HG02759 (cell line): Measurements from ENCODE around the gene PCDHA9.
"Not testable (repeated sequence)": the region's sequence is repeated elsewhere in the genome, so short reads cannot be mapped to it uniquely, and the experiment has no call there.

Experiments used
- ATAC-seq: cut with Tn5 transposase; IDR thresholded peaks from one replicate; pipeline ENCODE4 v1.9.1; 2021; ENCODE audit warnings: mild to moderate bottlenecking, moderate library complexity; ENCODE audit not compliant: unreplicated experiment

The PCDHA9 gene

GRCh38 chr5:140875085-140876065, 27.2 kb downstream of the PCDHA9 start, which contains the start of gene PCDHA12:
PCDHA12 (plus strand) TSS chr5:140875308; CDS start chr5:140875473, 165 bp downstream.
- no peak for ATAC-seq

- ATAC-seq = not testable (repeated sequence)
Observed at GRCh38 chr5:140876541-140877261, 28.5 kb downstream of the PCDHA9 start.

GRCh38 chr5:140877262-140877581, 29.0 kb downstream of the PCDHA9 start:
- no peak for ATAC-seq

GRCh38 chr5:140881889-140882590, 33.9 kb downstream of the PCDHA9 start, which contains the start of gene PCDHA13:
PCDHA13 (plus strand) TSS chr5:140882124; CDS start chr5:140882269, 145 bp downstream.
- no peak for ATAC-seq

- no peak for ATAC-seq
Observed at GRCh38 chr5:140882591-140882899, 34.4 kb downstream of the PCDHA9 start.

- no peak for ATAC-seq
Observed at GRCh38 chr5:140883373-140883772, 35.2 kb downstream of the PCDHA9 start.

GRCh38 chr5:140883927-140884697, 35.9 kb downstream of the PCDHA9 start:
- ATAC-seq = no peak
